SK-N-SH treated with all-trans-retinoic acid at 6 μM for 48 hours (cell line): Measurements from ENCODE around the gene SHB.

Experiments used
- CREB5 ChIP-seq: fragments of 250-450 bp; sonication (Bioruptor Pico); IDR thresholded peaks from 2 replicates; pipeline ENCODE4 v1.5.1; 2020; ENCODE audit warnings: low read depth, mild to moderate bottlenecking, moderate library complexity
- GLIS3 ChIP-seq: fragments of 250-450 bp; sonication (Bioruptor Pico); IDR thresholded peaks from 2 replicates; pipeline ENCODE4 v1.5.0; 2020; ENCODE audit warnings: mild to moderate bottlenecking, moderate library complexity
- OSR1 ChIP-seq: fragments of 250-450 bp; sonication (Bioruptor Pico); IDR thresholded peaks from 2 replicates; pipeline ENCODE4 v1.8.0; 2022; ENCODE audit warnings: moderate library complexity, mild to moderate bottlenecking, inconsistent platforms
- PATZ1 ChIP-seq: fragments of 250-450 bp; sonication (Bioruptor Pico); IDR thresholded peaks from 2 replicates; pipeline ENCODE4 v1.8.0; 2020; ENCODE audit warnings: mild to moderate bottlenecking, moderate library complexity, borderline replicate concordance
- TOX ChIP-seq: fragments of 250-450 bp; sonication (Bioruptor Pico); IDR thresholded peaks from 2 replicates; pipeline ENCODE4 v1.8.0; 2021; ENCODE audit warnings: mild to moderate bottlenecking, moderate library complexity, borderline replicate concordance
- ZNF70 ChIP-seq: fragments of 450-650 bp; formaldehyde crosslinking; IDR thresholded peaks from 2 replicates; pipeline ENCODE4 v1.5.0; 2020; ENCODE audit warnings: mild to moderate bottlenecking, moderate library complexity
- ZNF8 ChIP-seq: fragments of 450-650 bp; formaldehyde crosslinking; IDR thresholded peaks from 2 replicates; pipeline ENCODE4 v1.5.0; 2020; ENCODE audit warnings: mild to moderate bottlenecking, moderate library complexity

GRCh38 chr9:38107405-38107804 is 38.4 kb upstream of the SHB start:
- TF ChIP-seq GLIS3 (no peak), ZNF8 (CRISPR knock-in tag) (no peak), CREB5 (no peak), ZNF70 (no peak), OSR1 (CRISPR knock-in tag) (no peak), PATZ1 (no peak), TOX (CRISPR knock-in tag) (no peak)
